Dermis blood vessel endothelial cell (primary cell): ENCODE results near the gene EPB41L3. TPM values are rescaled to one million over a fixed set of nuclear protein-coding genes. Genes with fewer than 3 reads are reported as not detected.
"Not testable (repeated sequence)": the region's sequence is repeated elsewhere in the genome, so short reads cannot be mapped to it uniquely, and the experiment has no call there.

ENCODE experiments used
- DNase-seq: peaks from one replicate; pipeline ENCODE4 v3.0.0; 2010
- total RNA-seq: library from RNA; depleted of rRNA; stranded (reverse); fragments of >200 nt; gene quantifications from 2 replicates; pipeline ENCODE4 v1.2.3, GENCODE V29; 2014

Gene EPB41L3
- total RNA-seq, 1 donor from 2014 or later = 38.1 TPM

DNA sequence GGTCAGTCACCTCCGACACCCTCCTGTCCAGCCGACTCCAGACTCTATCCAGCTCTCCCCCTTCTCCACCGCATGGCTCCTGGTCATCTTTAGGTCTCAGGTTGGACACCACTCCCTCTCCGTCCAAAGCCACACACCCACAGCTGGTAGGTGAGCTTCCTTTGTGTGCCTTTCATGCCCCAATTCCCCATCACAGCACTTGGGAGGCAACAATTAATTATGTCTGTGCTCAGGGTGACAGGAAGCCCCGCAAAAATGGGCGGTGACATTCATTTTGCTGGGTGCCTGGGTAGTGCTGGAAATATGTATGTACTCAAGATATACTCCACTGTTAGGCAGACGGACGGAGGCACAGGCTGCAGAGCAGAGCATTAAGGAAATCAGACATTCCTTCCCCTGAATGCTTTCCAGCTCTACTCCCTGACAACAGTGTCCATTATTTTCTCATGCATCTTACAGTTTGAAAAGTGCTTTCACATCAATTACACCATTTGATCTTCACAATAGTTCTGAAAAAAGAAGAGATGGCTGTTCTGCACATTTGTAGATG is 13.1 kb downstream of the EPB41L3 start:
- no peak for DNase-seq

DNA sequence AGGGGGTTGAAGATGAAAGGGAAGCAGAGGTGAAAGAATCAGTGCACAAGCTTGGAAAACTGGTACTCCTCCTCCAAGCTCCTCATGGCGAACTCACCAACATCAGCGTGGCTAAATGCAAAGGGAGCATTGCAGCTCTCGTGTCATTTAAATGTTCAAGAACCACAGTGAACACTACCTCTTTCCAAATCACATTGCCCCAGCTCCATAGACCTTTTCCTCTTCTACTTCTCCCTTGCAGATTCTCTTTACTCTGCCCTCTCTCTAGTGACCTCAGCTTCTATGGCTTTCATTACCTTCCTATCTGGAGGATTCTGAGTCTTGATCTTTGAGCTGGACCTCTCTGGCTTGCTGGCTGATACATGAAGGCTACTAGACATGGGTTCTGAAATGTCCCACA is 14.3 kb downstream of the EPB41L3 start:
- DNase-seq = no peak

GRCh38 chr18:5527603-5528002 is 16.2 kb downstream of the EPB41L3 start:
- DNase-seq = peak; percentile 38

- no peak for DNase-seq
Measured at GRCh38 chr18:5524660-5525059, 19.1 kb downstream of the EPB41L3 start.

- no peak for DNase-seq
Measured at GRCh38 chr18:5521000-5521399, 22.8 kb downstream of the EPB41L3 start.

GRCh38 chr18:5520464-5520863 is 23.3 kb downstream of the EPB41L3 start:
- DNase-seq = no peak

GRCh38 chr18:5519448-5520298 is 24.1 kb downstream of the EPB41L3 start:
- peak; percentile 39 for DNase-seq

- DNase-seq = peak; percentile 55
Measured at GRCh38 chr18:5518899-5519371, 24.9 kb downstream of the EPB41L3 start.

DNA sequence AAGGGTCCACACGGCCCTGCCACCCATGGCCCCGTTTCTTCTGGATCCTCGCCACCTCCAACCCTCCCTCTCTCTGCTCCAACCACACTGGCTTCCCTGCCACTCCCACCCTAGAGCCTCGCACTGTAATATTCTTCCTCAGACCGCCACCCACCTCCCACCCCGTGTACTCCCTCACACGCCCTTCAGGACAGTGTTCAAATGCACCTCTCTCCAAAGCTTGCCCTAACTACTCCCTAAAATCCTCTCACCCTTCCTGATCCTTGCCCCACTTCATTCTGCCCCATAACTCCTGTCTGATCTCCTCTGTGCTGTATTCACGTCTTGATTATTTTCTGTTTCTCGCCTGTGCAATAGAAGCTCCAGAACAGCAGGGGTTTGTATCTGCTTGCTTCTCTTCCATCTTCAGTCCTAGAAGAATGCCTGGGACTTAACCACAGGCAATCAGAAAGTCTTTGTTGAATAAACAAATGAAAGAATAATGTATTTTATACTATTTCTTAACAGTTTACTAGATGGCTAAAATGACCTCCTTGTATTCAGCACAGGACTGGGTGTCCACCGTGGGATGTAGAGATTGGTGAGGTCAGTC is 25.5 kb downstream of the EPB41L3 start:
- DNase-seq = no peak

DNA sequence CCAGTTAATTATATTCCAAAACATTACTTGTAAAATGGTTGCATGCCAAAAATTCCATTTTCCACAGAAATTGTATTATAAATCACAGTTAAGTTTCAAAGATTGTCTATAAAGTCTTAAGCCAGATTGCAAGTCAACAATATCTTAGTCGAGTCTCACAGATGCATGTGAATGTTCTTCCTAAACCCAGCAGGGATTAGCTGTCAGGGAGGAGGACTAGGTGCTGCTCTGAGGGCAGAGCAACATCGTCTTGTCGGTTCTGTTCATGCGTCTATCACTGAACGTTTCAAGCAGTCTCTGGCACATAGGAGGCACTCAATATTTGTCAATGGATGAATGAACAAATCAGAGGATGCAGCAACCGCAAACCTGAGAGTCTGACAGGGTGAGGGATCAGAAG is 27.0 kb downstream of the EPB41L3 start:
- DNase-seq = no peak

DNA sequence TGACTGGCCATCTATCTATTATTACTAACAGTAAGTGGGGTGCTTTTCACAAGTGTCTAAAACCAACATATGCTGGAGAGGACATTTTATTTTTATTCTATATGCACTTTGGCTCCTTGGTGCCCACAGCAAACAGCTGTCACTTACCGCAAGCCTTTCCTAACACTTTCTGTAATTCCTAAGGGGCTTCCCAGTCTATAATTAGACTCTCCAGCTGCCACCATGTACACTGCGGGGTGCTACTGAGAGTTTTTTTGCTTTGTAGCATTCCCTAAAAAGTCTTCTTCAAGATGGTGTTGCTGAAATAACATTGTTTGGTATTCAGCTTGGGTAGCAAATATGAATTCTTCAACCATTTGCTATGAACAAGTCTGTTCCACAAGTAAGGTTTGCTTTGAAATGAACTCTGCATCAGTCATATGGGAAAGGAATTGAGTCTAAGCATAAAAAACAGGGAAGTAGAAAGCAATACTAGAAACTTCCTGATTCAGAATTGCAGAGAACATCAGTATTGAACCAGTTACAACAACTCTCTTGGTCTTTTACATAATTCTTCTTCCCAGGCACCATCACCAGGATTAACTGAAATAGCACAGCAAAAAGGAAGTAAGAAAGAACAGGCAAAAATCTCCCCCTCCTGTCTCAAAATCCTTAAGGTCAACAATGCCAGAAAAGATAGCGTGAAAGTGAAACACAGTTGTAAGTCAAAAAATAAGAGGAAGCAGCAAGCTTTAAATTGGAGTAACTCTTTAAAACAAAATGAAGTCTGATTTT is 28.6 kb downstream of the EPB41L3 start:
- no peak for DNase-seq

- no peak for DNase-seq
Measured at GRCh38 chr18:5513947-5514346, 29.9 kb downstream of the EPB41L3 start.

- DNase-seq = no peak
Measured at GRCh38 chr18:5512176-5512575, 31.6 kb downstream of the EPB41L3 start.

- not testable (repeated sequence) for DNase-seq
Measured at GRCh38 chr18:5511541-5511940, 32.3 kb downstream of the EPB41L3 start.

DNA sequence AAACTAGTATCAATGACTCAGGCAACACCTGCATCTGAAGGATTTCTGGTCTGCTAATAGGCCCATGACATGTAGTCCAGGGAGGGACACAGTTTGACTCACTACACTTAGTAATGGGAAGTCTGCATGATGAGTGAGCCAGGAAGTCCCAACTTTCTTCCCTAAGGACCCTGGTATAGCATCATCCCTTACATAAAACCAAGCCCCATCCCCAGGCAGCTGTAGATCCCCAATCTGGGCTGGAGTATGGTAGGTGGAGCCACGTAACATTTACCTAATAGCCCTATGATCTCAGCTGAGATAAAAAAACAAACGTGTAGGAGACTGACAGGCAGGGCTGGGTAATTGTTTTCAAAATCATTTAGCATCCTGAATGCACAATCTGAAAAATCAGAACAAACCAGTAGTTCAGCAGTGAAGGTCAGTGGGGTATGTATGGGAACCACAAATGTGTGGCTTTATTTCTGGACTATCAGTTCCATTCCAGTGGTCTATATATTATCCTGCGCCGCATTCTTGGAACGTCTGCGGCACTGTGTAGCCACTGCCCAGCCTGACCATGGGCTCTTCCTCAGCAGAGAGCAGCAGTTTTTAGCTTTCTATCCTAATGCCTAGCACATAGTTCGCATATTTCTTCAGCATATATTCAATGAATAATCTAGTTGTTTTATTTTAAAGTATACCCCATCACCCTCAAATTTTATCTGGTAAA is 33.5 kb downstream of the EPB41L3 start:
- peak; percentile 49 for DNase-seq

DNA sequence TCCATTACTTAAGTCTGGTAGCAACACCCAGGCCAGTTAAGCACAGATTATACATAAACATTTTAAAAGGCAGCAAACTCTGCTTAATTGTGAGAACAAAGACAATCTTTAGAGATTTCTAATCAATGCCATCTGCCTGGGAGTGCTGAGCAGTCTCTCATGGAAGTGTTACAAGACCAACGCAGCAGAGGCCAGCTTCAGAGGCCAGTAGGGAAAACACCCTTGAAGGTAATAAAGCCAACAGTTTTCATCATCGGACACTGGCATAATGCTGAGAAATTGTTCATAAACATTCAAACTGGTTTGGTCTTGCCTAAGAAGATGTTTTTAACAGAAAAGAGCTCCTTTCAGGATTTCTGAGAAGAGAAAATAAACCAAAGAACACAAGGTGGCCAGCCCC is 35.0 kb downstream of the EPB41L3 start:
- no peak for DNase-seq

DNA sequence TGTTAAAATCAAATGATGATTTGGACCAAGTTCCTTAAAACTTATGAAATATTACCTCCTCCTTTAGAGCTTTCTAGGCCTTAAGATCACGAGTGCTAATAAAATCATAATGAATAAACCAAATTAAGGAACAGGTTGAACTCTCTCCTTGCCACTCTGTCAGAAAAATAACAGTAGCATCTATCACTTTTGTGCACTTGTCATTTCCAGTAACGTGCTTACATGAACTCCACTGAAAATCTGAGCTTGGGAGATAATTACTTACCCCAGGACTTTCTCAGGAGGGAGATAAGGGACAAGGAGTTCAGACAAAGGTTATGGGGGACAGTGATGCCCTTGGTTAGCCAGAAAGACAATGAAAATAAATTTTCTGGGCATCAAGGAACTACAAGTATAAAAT is 36.0 kb downstream of the EPB41L3 start:
- DNase-seq = no peak

GRCh38 chr18:5506174-5506573 is 37.6 kb downstream of the EPB41L3 start:
- no peak for DNase-seq

- no peak for DNase-seq
Measured at GRCh38 chr18:5503740-5504139, 40.1 kb downstream of the EPB41L3 start.

- no peak for DNase-seq
Measured at GRCh38 chr18:5500158-5500939, 43.4 kb downstream of the EPB41L3 start.

DNA sequence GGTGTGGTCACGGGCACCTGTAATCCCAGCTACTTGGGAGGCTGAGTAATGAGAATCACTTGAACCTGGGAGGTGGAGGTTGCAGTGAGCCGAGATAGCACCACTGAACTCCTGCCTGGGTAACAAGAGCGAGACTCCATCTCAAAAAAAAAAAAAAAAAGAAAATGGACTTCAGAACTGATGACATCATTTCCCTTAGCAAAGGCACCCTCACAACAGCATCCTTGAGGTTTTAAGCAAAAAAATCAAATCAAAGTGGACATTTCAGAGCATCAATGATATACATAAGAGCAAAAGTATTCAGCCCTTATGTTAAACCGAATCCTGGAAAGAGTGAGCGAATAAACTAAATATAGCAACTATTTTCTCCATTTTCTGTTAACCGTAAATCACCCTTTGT is 45.3 kb downstream of the EPB41L3 start:
- no peak for DNase-seq

GRCh38 chr18:5496305-5496704 is 47.5 kb downstream of the EPB41L3 start:
- no peak for DNase-seq
